Pulmonary artery endothelial cell (primary cell): ENCODE data around the gene EIF4EBP3. TPM values are rescaled to one million over a fixed set of nuclear protein-coding genes. Genes with fewer than 3 reads are reported as not detected.

ENCODE experiments used
- DNase-seq: peaks from one replicate; pipeline ENCODE4 v3.0.0-alpha.2; 2011; ENCODE audit warnings: low read depth, low spot score
- total RNA-seq: library from RNA; depleted of rRNA; stranded (reverse); fragments of >200 nt; gene quantifications from 2 replicates; pipeline ENCODE4 v1.2.3, GENCODE V29; 2014

The EIF4EBP3 gene
- 1.4 and 1.8 TPM in 2 replicates for total RNA-seq

DNA sequence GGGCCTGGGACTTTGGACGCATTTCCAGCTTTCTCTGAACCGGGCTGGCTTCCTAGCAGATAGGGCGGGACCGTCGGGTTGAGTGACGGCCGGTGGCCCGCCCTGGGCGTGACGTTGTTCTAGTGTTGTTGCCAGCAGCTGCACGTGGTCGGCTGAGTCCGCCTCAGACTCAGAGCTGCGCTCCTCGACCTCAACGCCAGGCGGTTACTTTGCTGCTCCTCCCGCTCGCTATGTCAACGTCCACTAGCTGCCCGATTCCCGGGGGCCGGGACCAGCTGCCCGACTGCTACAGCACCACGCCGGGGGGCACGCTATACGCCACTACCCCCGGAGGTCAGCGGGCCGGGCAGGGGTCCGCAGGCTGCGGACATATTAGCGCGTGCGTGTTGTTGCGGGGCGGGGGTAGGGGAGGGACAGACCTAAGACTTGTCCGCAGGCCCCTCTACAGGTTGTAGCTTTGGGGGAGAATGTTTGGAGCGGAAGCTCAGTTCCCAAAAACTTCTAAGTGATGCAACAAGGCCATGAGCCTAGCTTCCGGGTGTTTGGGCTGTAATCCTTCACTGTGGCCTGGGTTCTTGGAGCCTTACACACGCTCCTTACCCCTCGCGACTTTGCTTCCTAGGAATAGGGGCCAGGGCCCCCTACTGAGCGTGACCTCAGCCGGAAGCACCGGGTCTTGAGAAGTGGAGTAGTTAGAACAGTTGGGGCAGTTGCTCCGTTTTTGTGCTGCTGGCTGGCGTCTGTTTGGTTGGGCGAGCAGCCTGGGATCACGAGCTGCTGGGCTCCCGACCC lies at the start of gene EIF4EBP3:
Gene EIF4EBP3, plus strand, starts transcription at position 155 of the 792 bp plus-strand sequence. Its CDS starts 76 bp downstream, at position 231.
- peak; percentile 89 for DNase-seq

DNA sequence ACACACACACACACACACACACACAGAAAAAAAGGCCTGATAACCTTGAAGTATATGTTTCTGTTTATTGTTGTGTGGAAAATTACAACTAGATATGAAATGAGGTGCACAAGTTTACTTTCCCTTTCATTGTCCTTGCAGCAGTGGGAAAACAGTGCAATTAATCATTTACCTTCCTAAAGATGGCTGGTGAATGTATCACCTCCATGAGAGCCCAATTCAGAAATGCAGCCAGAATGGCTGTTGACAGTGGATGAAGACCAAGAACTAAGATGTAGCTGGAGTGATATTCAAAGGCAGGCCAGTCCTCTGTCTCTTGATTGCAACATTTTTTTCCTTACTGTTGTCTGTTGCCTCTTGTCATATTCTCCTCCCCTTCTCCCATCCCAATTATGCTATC lies 49.6 kb upstream of the EIF4EBP3 start:
- DNase-seq: no peak

DNA sequence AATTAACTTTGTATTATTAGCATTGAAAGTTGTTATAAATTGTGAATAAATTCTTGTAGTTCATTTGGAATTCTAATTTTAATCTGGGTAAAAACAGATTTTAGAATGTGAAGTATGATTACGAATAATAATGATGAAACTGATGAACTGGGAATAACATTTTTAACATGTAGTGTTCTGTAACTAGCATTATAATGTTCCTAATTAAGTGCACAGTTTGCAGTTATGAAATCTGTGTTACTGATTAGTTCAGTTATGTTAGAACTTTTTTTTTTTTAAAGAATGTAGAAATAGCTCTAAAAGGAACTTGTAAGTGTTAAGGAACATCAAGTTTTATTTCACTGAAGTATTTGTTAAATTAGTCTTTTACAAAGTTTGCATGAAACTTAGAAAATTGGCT lies 48.9 kb upstream of the EIF4EBP3 start:
- no peak for DNase-seq

DNA sequence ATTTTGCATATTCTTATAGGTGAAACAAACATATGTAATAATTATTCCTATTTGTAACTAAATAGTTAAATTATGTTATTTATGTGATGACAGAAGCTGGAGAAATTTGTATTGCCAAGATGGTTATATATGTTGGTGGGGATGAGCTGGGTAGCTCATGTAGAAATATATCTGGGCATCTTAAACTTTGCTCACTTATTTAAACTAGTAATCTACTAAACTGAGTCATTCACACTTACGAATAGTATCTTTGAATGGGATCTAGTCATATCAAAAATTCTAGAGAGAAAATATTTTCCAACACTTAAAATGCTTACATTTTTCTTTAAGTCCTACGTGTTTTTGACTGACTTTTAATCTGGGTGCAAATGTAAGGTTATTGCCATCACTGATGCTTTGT lies 44.6 kb upstream of the EIF4EBP3 start:
- no peak for DNase-seq

DNA sequence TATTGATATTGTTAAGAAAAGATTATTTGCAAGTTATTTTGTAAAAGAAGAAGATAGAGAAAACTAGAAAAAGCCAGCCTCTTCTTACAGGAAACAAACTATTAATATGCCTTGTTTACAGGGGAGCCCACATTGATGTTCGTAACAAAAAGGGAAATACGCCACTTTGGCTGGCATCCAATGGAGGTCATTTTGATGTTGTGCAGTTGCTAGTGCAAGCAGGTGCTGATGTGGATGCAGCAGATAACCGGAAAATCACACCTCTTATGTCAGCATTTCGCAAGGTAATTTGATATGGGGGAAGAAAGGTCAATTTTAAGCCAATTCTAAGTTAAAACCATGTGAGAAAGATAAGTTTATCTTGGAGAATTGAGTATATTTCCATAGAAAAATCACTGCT lies 37.6 kb upstream of the EIF4EBP3 start:
- no peak for DNase-seq

DNA sequence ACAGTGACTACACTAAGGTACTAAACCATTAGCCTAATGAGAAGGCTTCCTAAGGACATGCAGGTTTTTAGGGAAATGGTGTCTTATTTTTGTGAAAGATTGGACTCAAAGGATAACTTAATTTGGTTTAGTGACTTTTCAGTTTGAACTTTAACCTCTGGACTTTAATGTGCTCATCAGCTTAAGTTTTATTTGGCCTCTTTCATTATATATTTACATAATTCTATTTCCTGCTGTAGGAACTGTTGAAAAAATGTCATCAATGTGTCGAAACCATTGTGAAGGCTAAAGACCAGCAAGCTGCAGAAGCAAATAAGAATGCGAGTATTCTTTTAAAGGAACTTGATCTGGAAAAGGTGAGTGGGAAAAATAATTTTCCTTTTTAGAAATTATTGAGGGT lies 34.3 kb upstream of the EIF4EBP3 start:
- no peak for DNase-seq

DNA sequence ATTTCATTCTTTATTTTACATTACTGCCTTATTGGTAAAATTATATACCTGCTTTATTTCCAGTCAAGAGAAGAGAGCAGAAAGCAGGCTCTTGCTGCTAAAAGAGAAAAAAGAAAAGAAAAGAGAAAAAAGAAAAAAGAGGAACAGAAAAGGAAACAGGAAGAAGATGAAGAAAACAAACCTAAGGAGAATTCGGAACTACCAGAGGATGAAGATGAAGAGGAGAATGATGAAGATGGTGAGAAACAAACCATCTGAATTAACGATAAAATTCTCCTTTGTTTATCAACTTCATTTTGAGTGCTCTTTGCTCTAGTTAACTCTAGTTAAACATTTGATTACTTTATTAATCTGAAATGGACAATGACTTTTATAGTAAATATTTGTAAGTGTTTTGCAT lies 23.5 kb upstream of the EIF4EBP3 start:
- no peak for DNase-seq

DNA sequence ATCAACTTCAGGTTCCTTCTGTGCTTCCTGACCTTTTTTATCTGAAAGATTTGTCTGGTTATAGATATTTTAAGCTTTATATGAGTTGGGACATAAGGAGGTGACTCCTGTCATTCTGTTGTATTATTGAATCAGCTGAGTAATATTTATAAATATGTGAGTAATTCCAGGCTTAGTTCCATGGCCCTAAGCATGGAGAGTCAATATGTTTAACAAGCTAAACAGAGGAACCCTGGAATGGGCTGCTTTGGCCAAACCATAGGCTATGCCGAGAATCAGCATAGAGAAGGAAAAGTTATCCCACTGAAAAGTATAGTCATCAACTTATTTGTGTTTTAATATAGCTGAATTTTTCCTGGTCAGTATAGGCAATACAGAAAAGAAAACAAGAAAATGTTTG lies 7.2 kb upstream of the EIF4EBP3 start:
- DNase-seq: no peak

DNA sequence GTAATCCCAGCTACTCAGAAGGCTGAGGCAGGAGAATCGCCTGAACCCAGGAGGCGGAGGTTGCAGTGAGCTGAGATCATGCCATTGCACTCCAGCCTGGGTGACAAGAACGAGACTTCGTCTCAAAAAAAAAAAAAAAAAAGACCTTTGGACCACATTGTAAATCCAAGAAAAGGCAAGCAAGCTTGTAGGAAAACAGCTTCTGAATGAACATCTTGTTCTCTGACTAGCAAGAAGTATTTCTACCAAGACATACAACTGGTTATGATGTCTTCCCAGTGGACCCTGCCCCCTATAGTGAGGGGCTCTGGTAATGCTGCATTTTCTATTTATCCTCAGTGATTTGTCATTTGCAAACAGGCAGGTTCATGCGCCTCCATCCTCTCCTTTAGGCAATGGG lies 4.5 kb upstream of the EIF4EBP3 start:
- DNase-seq: no peak

DNA sequence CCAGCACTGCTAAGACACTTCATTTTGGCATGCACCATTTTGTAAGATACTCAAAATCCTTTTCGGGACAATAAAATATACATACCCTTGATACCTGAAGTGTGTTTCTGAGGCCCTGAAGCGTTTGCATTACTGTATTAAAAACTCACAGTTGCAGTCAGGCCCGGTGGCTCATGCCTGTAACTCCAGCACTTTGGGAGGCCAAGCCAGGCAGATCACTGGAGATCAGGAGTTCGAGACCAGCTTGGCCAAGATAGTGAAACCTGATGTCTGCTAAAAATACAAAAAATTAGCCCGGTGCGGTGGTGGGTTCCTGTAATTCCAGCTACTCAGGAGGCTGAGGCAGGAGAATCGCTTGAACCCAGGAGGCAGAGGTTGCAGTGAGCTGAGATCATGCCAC lies 2.5 kb upstream of the EIF4EBP3 start:
- no peak for DNase-seq

DNA sequence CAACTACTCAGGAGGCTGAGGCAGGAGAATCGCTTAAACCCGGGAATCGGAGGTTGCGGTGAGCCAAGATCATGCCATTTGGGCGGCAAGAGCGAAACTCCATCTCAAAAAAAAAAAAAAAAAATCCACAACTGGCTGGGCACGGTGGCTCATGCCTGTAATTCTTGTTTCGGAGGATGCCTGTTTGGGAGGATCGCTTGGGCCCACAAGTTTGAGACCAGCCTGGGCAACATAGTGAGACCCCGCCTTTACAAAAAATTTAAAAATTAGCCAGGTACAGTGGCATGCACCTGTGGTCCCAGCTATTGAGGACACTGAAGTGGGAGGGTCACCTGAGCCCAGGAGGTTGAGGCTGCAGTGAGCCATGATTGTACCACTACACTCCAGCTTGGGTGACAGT lies 1.9 kb upstream of the EIF4EBP3 start:
- no peak for DNase-seq

DNA sequence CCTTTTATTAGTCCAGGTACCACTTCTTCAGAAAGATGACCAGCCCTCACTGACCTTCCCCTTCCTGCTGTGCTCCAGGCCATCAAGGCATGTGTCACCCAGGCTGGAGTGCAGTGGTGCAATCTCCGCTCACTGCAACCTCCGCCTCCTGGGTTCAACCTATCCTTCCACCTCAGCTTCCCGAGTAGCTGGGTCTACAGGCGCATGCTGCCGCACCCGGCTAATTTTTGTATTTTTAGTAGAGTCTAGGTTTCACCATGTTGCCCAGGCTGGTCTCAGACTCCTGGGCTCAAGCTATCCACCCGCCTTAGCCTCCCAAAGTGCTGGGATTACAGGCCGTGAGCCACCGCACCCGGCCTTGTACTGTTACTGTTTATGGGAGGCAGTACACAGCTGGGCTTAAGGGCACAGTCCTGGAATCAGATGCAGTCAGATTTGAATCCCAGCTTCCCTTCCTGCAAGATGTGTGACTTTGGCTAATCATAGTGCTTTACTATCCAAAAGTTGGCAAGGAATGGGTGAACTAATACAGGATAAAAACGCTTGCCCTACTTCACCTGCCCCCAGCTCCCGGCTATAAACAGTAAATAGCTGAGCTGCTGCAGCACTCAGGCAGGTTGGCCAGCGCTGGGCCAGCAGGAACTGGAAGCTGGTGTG lies 483 bp upstream of the EIF4EBP3 start:
- no peak for DNase-seq

DNA sequence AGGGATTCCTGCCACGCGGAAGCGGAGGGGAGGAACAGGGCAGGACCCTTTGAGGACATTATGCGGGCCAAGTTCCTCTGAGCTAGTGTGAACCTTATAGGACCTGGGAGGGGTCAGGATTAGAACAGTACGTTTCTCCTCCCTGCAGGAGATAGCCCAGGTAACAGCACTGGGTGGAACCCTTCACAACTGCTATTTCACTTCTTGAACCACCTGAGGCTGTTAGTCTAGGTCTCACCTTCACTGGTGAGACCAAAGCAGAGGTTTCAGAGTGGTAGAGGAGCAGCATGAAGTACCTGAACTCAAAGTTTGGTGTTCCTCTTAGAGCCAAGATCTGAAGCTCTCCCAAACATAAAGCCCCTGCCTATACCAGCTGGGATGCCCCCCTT lies 832 bp downstream of the EIF4EBP3 start:
- DNase-seq: no peak

DNA sequence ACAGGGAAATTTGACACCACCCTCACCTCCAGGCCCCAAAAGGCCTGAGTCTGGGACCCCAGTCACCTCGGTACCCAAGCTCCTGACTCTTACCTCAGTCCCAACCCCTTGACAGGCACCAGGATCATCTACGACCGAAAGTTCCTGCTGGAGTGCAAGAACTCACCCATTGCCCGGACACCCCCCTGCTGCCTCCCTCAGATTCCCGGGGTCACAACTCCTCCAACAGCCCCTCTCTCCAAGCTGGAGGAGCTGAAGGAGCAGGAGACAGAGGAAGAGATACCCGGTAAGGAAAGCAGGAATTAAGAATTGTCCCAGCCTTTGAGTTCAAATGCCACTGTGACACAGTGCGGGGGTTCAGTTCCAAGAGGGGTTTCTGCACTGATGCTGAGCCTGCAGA lies 1.3 kb downstream of the EIF4EBP3 start:
- no peak for DNase-seq

DNA sequence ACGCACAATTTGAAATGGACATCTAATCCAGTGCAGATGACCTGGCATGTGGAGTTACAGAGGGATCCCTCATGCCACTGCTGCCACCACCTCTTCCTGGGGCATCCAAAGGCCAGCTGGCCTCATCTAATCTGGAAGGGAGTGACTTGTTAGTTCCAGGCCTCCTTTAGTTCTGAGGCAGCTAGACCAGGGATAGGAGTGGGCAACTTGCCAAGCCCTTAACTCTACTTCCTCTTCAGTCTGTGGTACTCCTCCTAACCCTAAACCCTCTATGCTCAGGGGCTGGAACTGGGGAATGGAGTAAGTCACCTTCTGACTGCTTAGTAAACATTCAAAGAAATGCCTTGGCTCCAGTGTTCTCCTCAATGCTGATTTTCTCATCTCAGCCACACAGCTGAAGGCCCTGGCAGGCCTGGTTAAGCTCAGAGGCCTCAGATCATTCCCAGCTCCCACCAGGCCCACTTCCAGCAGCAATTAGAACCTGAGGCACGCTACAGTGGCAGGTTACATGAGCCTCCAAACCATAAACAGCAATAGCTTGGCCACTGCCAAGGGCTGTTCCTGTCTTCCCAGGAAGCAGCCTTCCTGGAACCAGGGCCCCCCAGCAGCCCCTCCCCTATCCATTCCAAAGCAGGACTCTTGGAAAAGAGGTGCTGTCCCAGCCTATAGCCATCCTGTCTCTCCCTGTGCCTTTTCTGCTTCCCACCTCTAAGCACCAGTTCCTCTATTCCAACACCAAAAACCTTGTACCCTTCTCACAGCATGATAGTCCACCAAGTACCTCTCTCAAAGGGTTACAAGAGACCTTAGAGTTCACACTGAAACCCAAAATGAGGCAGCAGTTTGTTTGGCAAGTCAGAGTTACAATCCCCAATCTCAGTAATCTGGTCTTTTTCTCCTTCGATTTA lies 2.0 kb downstream of the EIF4EBP3 start:
- DNase-seq: no peak

DNA sequence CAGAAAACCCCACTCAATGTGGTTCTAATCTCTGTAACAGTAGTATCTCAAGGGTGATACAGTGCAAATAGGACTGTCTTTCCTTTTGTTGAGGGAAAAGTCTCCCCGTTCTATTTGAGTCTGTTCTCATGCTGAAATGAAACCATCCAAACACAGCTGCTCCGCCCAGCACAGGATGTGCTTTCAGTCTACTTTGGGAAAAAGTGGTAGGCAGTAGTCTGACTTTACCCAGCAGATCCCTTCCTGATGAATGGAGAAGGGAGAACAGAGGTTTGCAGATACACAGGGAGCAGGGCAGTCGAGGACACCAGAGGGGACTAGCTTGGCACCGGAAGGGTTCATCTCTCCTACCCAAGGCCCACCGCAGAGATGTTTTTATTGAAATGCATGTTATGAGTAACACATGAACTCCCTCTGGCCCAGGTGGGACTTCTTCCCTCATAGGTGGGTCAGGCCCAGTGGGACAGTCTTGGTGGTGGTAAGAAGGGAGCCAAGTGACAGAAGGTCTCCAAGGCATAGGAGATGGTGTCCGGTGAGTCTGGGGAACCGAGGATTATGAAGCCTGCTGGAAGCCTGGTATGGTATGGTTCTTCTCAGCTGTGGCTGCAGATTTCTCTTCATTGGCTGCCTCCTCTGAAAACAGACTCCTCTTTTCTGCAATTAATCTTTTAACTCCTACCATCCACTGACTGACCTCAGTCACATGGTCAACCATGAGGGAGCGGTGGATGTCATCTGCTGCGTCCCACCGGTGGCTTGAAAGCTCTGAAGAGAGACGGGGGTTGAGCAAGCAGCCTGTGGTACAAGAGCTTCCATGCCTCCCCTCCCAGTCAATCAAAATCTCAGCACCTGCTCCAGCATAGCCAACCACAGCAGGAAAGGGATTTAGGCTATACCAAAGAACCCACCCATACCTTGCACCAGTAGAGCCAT lies 3.0 kb downstream of the EIF4EBP3 start:
- DNase-seq: no peak

DNA sequence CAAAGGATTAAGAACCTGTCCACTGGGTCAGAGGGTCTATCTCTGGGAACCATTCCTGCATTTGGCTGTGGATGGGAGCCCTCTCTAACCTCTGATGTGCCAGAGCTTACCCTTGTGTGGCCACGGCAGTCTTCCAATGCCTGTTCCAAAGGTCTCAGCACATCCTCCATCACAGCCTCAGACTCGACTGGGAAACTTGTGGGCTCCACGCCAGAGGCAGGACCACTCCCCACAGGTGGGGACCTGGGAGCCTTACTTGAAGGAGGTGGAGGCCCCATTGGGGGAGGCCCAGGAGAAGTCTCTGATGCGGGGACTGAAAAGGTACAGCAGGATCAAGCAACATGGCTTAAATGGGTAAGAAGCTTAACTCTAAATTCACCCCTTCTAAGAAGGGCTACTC lies 4.4 kb downstream of the EIF4EBP3 start:
- no peak for DNase-seq

DNA sequence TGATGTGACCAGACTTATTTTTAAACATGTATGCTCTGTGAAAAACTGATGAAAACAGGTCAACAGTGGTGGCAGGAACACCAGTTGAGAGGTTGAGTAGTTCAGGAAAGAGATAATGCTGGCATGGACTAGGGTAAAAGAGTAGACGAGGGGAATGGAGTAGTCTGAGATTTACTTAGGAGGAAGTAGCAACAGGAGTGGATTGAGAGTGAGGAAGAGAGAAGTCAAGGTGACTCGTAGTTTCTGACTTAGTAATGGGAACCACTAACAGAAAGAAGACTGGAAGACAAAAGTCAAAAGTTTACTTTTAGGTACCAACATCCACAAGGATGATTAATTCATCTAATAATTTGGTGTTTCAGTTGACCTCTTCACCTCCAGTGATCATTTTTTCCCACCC lies 6.2 kb downstream of the EIF4EBP3 start:
- DNase-seq: no peak

DNA sequence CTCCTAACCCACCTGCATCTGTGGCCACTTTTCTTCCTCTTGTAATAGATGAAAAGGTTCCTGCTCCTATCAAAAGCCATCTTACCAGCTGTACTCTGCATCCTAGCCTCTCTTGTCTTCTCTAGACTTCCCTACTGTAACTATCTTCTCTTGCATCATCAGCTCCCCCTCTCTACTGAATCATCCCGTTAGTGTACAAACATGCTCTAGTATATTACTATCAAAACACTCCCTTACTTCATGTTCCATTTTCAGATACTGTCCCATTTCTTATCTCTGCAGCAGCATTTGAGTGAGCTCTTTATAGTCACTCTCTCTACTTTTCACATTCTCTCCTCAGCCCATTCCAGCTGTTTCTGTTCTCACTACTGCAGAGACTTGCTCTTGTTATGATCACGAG lies 7.0 kb downstream of the EIF4EBP3 start:
- DNase-seq: no peak

DNA sequence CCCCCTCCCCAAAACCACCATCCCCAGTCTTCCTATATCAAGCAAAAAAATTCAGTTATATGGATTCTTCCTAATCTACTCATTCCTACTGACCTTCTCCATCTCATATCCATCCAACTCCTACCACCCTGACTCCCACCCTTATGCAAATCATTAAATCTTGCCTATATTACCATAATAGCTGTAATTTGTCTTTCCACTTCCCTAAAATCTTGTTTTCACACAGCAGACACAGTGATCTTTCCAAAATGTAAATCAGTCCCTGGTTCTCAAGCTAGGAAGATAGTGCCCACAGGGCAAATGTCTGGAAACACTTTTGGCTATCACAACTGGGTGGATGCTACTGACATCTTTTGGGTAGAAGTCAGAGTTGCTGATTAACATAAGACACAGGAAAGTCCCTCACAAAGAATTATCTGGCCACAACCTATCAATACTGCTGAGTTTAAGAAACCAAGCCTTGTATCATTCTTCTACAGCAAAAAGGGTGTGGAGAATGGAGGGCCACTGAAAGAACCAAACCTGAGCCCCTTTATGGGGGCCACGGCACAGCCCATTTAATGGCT lies 8.4 kb downstream of the EIF4EBP3 start:
- no peak for DNase-seq

DNA sequence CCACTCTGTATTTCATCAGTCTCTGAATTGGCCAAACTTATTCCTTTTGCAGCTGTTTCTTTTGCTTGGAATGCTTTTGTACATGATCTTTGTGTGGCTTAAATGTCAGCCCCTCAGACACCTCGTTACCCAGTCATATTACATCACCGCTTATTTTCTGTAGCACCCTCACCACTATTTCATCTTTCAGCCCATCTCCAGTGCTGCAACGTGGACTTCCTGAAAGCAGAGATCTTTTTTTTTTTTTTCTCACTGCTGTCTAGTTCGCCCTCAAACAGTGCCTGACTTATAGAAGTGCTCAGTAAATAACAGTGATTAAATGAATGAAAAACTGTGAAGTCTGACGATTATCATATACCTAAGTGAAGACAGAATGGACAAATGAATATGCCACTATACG lies 9.0 kb downstream of the EIF4EBP3 start:
- DNase-seq: no peak
